ENCODE results near the gene UBE2R2.

UBE2R2 gene

GRCh38 chr9:33884856-33885701 is 68.1 kb downstream of the UBE2R2 start:
- peak; percentile 9 for DNase-seq (ENCODE audit: low read depth)

GRCh38 chr9:33885948-33886347 is 69.0 kb downstream of the UBE2R2 start:
- no peak for DNase-seq (ENCODE audit: low read depth)

- DNase-seq (ENCODE audit: low read depth), result no peak
Observed at GRCh38 chr9:33893861-33894260, 76.9 kb downstream of the UBE2R2 start.

- no peak for DNase-seq (ENCODE audit: low read depth)
Observed at GRCh38 chr9:33894316-33894715, 77.4 kb downstream of the UBE2R2 start.

GRCh38 chr9:33903157-33903780 is 86.3 kb downstream of the UBE2R2 start:
- no peak for DNase-seq (ENCODE audit: low read depth)

- DNase-seq (ENCODE audit: low read depth), result no peak
Observed at GRCh38 chr9:33905137-33905536, 88.2 kb downstream of the UBE2R2 start.

- no peak for DNase-seq (ENCODE audit: low read depth)
Observed at GRCh38 chr9:33906769-33907168, 89.8 kb downstream of the UBE2R2 start.

GRCh38 chr9:33907347-33907746 is 90.4 kb downstream of the UBE2R2 start:
- no peak for DNase-seq (ENCODE audit: low read depth)

GRCh38 chr9:33908114-33908513 is 91.2 kb downstream of the UBE2R2 start:
- no peak for DNase-seq (ENCODE audit: low read depth)

GRCh38 chr9:33908749-33909148 is 91.8 kb downstream of the UBE2R2 start:
- DNase-seq (ENCODE audit: low read depth), result no peak

- DNase-seq (ENCODE audit: low read depth), result no peak
Observed at GRCh38 chr9:33913541-33913940, 96.6 kb downstream of the UBE2R2 start.

- no peak for DNase-seq (ENCODE audit: low read depth)
Observed at GRCh38 chr9:33914887-33915628, 98.1 kb downstream of the UBE2R2 start.

GRCh38 chr9:33917036-33917435 is 100.1 kb downstream of the UBE2R2 start:
- DNase-seq (ENCODE audit: low read depth), result no peak

- no peak for DNase-seq (ENCODE audit: low read depth)
Observed at GRCh38 chr9:33919276-33919897, 102.4 kb downstream of the UBE2R2 start.

GRCh38 chr9:33921967-33922895 is 105.3 kb downstream of the UBE2R2 start:
- DNase-seq (ENCODE audit: low read depth), result no peak

- no peak for DNase-seq (ENCODE audit: low read depth)
Observed at GRCh38 chr9:33923079-33923478, 106.1 kb downstream of the UBE2R2 start.

GRCh38 chr9:33923998-33924701 is 107.2 kb downstream of the UBE2R2 start:
- DNase-seq (ENCODE audit: low read depth), result no peak

GRCh38 chr9:33924978-33925797 is 108.2 kb downstream of the UBE2R2 start:
- peak; percentile 23 for DNase-seq (ENCODE audit: low read depth)

- no peak for DNase-seq (ENCODE audit: low read depth)
Observed at GRCh38 chr9:33926746-33927485, 110.0 kb downstream of the UBE2R2 start.

Data from HS-27A (cell line).